K562 (cell line): ENCODE measurements around the gene JMY. TPM values are rescaled to one million over a fixed set of nuclear protein-coding genes. Genes with fewer than 3 reads are reported as not detected.
A peak's percentile ranks its signal among the peaks of the same experiment; 100 is the strongest.

Source experiments
- ATAC-seq: fragments of 200-7000 bp; cut with Tn5 transposase; 3 replicates; pipeline ENCODE4 v1.9.1; 2020; ENCODE audit warnings: moderate library complexity
- Bru-seq: library from RNA; stranded (reverse); fragments of 400-500 nt; gene quantifications from one replicate; lab custom pipeline; 2021; lab: Mats Ljungman, UMichigan
- BruChase-seq, 2 experiments: library from RNA; stranded (reverse); fragments of 400-500 nt; gene quantifications; one replicate each; lab custom pipeline; 2021; lab: Mats Ljungman, UMichigan
- BruUV-seq: library from RNA; stranded (reverse); fragments of 400-500 nt; replicated peaks from 2 replicates; lab custom pipeline; 2021; lab: Mats Ljungman, UMichigan
- CTCF ChIA-PET: fragments of 300-600 bp; formaldehyde crosslinking; extraction: SDS; loops from one replicate; lab custom pipeline; 2021; ENCODE audit warnings: low intra/inter-chr PET ratio; lab: Yijun Ruan, JAX
- POLR2A ChIA-PET: fragments of 300-600, 350-650 bp; sonication (Branson Sonifier 250); formaldehyde crosslinking; extraction: SDS; loops from one replicate; lab custom pipeline; 2021; ENCODE audit warnings: antibody characterized with exemption, inconsistent platforms; lab: Yijun Ruan, JAX
- DNase-seq, 4 experiments: peaks; one replicate each; pipeline versions ENCODE4 v3.0.0 to v3.0.0-alpha.2; 2011 to 2018; ENCODE audit warnings: low spot score in 3 of 4, mixed read lengths in 3 of 4; ENCODE audit errors: extremely low read depth in 1 of 4
- FAIRE-seq: peaks from 2 replicates; lab custom pipeline; 2011; peaks lifted over from hg19 to GRCh38; lab: Jason Lieb, UNC
- H2AFZ ChIP-seq: 2 replicates; pipeline ENCODE4 v1.6.0; 2011; ENCODE audit warnings: low read depth, low read length, control low read depth, inconsistent platforms
- H3K27ac ChIP-seq: fragments of 200-600 bp; 3 replicates; pipeline ENCODE4 v1.8.0; 2011; ENCODE audit warnings: low read depth, mild to moderate bottlenecking, control low read depth, inconsistent platforms, low read length, moderate library complexity, mixed read lengths; ENCODE audit errors: extremely low read depth
- H3K27me3 ChIP-seq, 2 experiments: fragments of 300-600 bp in 1 of 2; 2 replicates in 1 of 2; 3 replicates in 1 of 2; pipeline versions ENCODE4 v1.6.0 to v1.8.0; 2011; ENCODE audit warnings: inconsistent platforms in 2 of 2, low read length in 2 of 2, mild to moderate bottlenecking in 1 of 2, mixed read lengths in 1 of 2, moderate library complexity in 1 of 2; ENCODE audit not compliant: control insufficient read depth in 2 of 2, insufficient read depth in 2 of 2
- H3K36me3 ChIP-seq: fragments of 300-600 bp; 3 replicates; pipeline ENCODE4 v1.8.0; 2011; ENCODE audit warnings: mild to moderate bottlenecking, low read length, inconsistent platforms; ENCODE audit not compliant: control insufficient read depth, insufficient read depth
- H3K4me1 ChIP-seq, 2 experiments: fragments of 200-600 bp in 1 of 2; replicated peaks in 1 of 2; 2 replicates in 1 of 2; 3 replicates in 1 of 2; pipeline versions ENCODE4 v1.5.1 to v1.8.0; 2011; ENCODE audit warnings: inconsistent platforms in 2 of 2, low read length in 2 of 2, mild to moderate bottlenecking in 1 of 2, mixed read lengths in 1 of 2, moderate library complexity in 1 of 2; ENCODE audit not compliant: control insufficient read depth in 2 of 2, insufficient read depth in 2 of 2
- H3K4me2 ChIP-seq: 2 replicates; pipeline ENCODE4 v1.6.1; 2011; ENCODE audit warnings: low read length, control low read depth, inconsistent platforms, mixed read lengths; ENCODE audit not compliant: insufficient read depth
- H3K4me3 ChIP-seq: fragments of 200-600 bp; sonication (generic), shearing (Covaris generic); 2 replicates; pipeline ENCODE4 v1.5.1; 2016; ENCODE audit warnings: control low read depth, inconsistent platforms
- H3K79me2 ChIP-seq: fragments of 200-600 bp; 3 replicates; pipeline ENCODE4 v1.8.0; 2011; ENCODE audit warnings: low read length, inconsistent platforms; ENCODE audit not compliant: control insufficient read depth, insufficient read depth
- H3K9ac ChIP-seq, 2 experiments: 2 replicates each; pipeline versions ENCODE4 v1.6.0 to v1.6.1; 2011; ENCODE audit warnings: low read depth in 2 of 2, low read length in 2 of 2, control low read depth in 1 of 2, inconsistent platforms in 1 of 2, mild to moderate bottlenecking in 1 of 2, mixed read lengths in 1 of 2; ENCODE audit not compliant: insufficient read depth in 1 of 2
- H3K9me1 ChIP-seq: one replicate; pipeline ENCODE4 v1.6.0; 2011; ENCODE audit warnings: inconsistent platforms, mild to moderate bottlenecking, low read length, moderate library complexity; ENCODE audit not compliant: control insufficient read depth, insufficient read depth
- H3K9me3 ChIP-seq: replicated peaks from 2 replicates; pipeline ENCODE4 v1.5.1; 2011; ENCODE audit warnings: low read depth, low read length, inconsistent platforms; ENCODE audit not compliant: control insufficient read depth, insufficient read depth
- H4K20me1 ChIP-seq: replicated peaks from 2 replicates; pipeline ENCODE4 v1.6.1; 2011; ENCODE audit warnings: low read length, inconsistent platforms, mixed read lengths; ENCODE audit not compliant: control insufficient read depth, insufficient read depth
- CBFA2T3 ChIP-seq: fragments of 450-650 bp; IDR thresholded peaks from 2 replicates; pipeline ENCODE4 v1.6.1; 2017
- MAZ ChIP-seq, 2 experiments: fragments of 450-650 bp in 1 of 2; sonication (generic) in 1 of 2; formaldehyde crosslinking; IDR thresholded peaks in 1 of 2; conservative IDR thresholded peaks in 1 of 2; 2 replicates each; pipeline versions ENCODE4 v1.4.0 to v1.5.0; 2020; ENCODE audit warnings: mild to moderate bottlenecking in 1 of 2, missing genetic modification reagents in 1 of 2
- NONO ChIP-seq, 2 experiments: fragments of 200-400 bp in 1 of 2; fragments of 450-650 bp in 1 of 2; formaldehyde crosslinking in 1 of 2; IDR thresholded peaks; 2 replicates each; pipeline ENCODE4 v1.6.1; 2017; ENCODE audit warnings: low read depth in 2 of 2, mild to moderate bottlenecking in 2 of 2, moderate library complexity in 2 of 2, low read length in 1 of 2
- PHTF2 ChIP-seq: fragments of 250-450 bp; sonication (Bioruptor Pico); IDR thresholded peaks from 2 replicates; pipeline ENCODE4 v1.5.0; 2021; ENCODE audit warnings: mild to moderate bottlenecking
- SETDB1 ChIP-seq: IDR thresholded peaks from one replicate; pipeline ENCODE4 v1.6.1; 2012; ENCODE audit warnings: low read length, control low read depth, inconsistent platforms
- SMAD3 ChIP-seq: fragments of 450-650 bp; formaldehyde crosslinking; conservative IDR thresholded peaks from 2 replicates; pipeline ENCODE4 v1.4.0; 2020; ENCODE audit warnings: mild to moderate bottlenecking
- SRSF1 ChIP-seq: fragments of 200-400 bp; formaldehyde crosslinking; IDR thresholded peaks from 2 replicates; pipeline ENCODE4 v1.6.1; 2017; ENCODE audit warnings: mild to moderate bottlenecking, low read depth, low read length, moderate library complexity
- TFAM ChIP-seq: fragments of 250-450 bp; sonication (Bioruptor Pico); conservative IDR thresholded peaks from 2 replicates; pipeline ENCODE4 v1.5.0; 2021; ENCODE audit warnings: mild to moderate bottlenecking, moderate library complexity
- WGBS: fragments of 100-300 bp; shearing (Covaris generic); methylation state at CpG from one replicate; pipeline ENCODE4 v1.1.6; 2016; ENCODE audit warnings: low coverage, mixed read lengths; ENCODE audit not compliant: insufficient coverage; ENCODE audit errors: missing lambda C conversion rate; 5-methylcytosine and 5-hydroxymethylcytosine counted together
- in situ Hi-C: fragments of 300-500 bp; cut with MboI; formaldehyde crosslinking; loops from 4 replicates; pipeline ENCODE4 v1.15.0; 2018; ENCODE audit warnings: inconsistent platforms, mixed read lengths
- intact Hi-C: fragments of 100-400 bp; cut with micrococcal nuclease; formaldehyde crosslinking; loops from 2 replicates; pipeline ENCODE4 v1.14.2; 2022
- long read RNA-seq, 3 experiments: library from polyadenylated mRNA in 2 of 3; library from RNA in 1 of 3; unstranded in 2 of 3; stranded (forward) in 1 of 3; transcript quantifications; one replicate each; pipeline ENCODE4 v2.0.0, GENCODE V29; 2019 to 2022
- polyA minus RNA-seq, 3 experiments: library from RNA; depleted of rRNA, polyadenylated mRNA; stranded (reverse); fragments of >200 nt; gene quantifications; 2 replicates each; pipeline ENCODE4 v1.2.3, GENCODE V29; 2011
- polyA plus RNA-seq, 8 experiments: library from polyadenylated mRNA; depleted of rRNA in 4 of 8; stranded (reverse) in 5 of 8; unstranded in 3 of 8; fragments of >200 nt; fragmentation: Nextera tagmentation in 2 of 8; fragmentation: Illumina TruSeq in 1 of 8; extraction: Ambion mirVana in 2 of 8; extraction: Trizol in 1 of 8; gene quantifications; 2 replicates each; pipeline versions ENCODE4 v1.2.1 to v1.2.3, GENCODE V29; 2011 to 2014; ENCODE audit warnings: inconsistent platforms in 1 of 8, missing spikeins in 1 of 8
- total RNA-seq, 7 experiments: library from RNA; depleted of rRNA in 6 of 7; stranded (reverse); fragments of >200 nt in 6 of 7; fragmentation: Illumina TruSeq in 2 of 7; extraction: Trizol in 2 of 7; gene quantifications; 2 replicates each; pipeline versions ENCODE4 v1.2.1 to v1.2.3, GENCODE V29; 2011 to 2021; ENCODE audit warnings: low replicate concordance in 1 of 7
- TF ChIP-seq, protein P1 (sequence below): fragments of 250-450 bp; sonication (Bioruptor Pico); IDR thresholded peaks from 2 replicates; pipeline ENCODE4 v1.5.0; 2021; ENCODE audit warnings: mild to moderate bottlenecking, borderline replicate concordance

JMY gene, protein sequence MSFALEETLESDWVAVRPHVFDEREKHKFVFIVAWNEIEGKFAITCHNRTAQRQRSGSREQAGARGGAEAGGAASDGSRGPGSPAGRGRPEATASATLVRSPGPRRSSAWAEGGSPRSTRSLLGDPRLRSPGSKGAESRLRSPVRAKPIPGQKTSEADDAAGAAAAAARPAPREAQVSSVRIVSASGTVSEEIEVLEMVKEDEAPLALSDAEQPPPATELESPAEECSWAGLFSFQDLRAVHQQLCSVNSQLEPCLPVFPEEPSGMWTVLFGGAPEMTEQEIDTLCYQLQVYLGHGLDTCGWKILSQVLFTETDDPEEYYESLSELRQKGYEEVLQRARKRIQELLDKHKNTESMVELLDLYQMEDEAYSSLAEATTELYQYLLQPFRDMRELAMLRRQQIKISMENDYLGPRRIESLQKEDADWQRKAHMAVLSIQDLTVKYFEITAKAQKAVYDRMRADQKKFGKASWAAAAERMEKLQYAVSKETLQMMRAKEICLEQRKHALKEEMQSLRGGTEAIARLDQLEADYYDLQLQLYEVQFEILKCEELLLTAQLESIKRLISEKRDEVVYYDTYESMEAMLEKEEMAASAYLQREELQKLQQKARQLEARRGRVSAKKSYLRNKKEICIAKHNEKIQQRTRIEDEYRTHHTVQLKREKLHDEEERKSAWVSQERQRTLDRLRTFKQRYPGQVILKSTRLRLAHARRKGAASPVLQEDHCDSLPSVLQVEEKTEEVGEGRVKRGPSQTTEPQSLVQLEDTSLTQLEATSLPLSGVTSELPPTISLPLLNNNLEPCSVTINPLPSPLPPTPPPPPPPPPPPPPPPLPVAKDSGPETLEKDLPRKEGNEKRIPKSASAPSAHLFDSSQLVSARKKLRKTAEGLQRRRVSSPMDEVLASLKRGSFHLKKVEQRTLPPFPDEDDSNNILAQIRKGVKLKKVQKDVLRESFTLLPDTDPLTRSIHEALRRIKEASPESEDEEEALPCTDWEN
- total RNA-seq (2011; cell fraction: chromatin; rRNA removed; ENCODE audit: low replicate concordance) = 3.2 and 10.4 TPM in 2 replicates
- 2.8 and 3.8 TPM in 2 replicates for total RNA-seq (2011; cell fraction: nucleolus; rRNA removed)
- 5.1 and 7.3 TPM in 2 replicates for total RNA-seq (2011; cell fraction: nucleoplasm; rRNA removed)
- total RNA-seq (2014; rRNA removed) = 4.5 and 4.7 TPM in 2 replicates
- 5.2 and 6.5 TPM in 2 replicates for total RNA-seq (2014; rRNA removed; fragmentation: Illumina TruSeq; extraction: Trizol)
- 2.3 and 2.5 TPM in 2 replicates for total RNA-seq (2015; rRNA removed; fragmentation: Illumina TruSeq; extraction: Trizol)
- total RNA-seq (2021) = 4.6 and 5.5 TPM in 2 replicates
- polyA plus RNA-seq (2011; rRNA removed) = 2.3 and 2.5 TPM in 2 replicates
- polyA plus RNA-seq (2011; cell fraction: cytosol; rRNA removed) = 0.34 and 1.0 TPM in 2 replicates
- polyA plus RNA-seq (2011; cell fraction: nucleus; rRNA removed) = 2.5 and 4.0 TPM in 2 replicates
- polyA plus RNA-seq (2012) = 2.0 and 4.4 TPM in 2 replicates
- polyA plus RNA-seq (2014; fragmentation: Illumina TruSeq; extraction: Trizol) = 3.7 and 3.9 TPM in 2 replicates
- polyA plus RNA-seq (2014; fragmentation: Nextera tagmentation; extraction: Ambion mirVana) = 1 to 10 TPM; 1.1 TPM
- polyA plus RNA-seq (2014; rRNA removed) = 2.8 and 3.9 TPM in 2 replicates
- 4.7 and 6.1 TPM in 2 replicates for polyA minus RNA-seq (2011; rRNA and poly(A)+ RNA removed)
- 2.6 TPM in 2 replicates for polyA minus RNA-seq (2011; cell fraction: cytosol; rRNA and poly(A)+ RNA removed)
- 3.1 and 5.4 TPM in 2 replicates for polyA minus RNA-seq (2011; cell fraction: nucleus; rRNA and poly(A)+ RNA removed)
- percentile 65 among the genes with signal in this experiment for Bru-seq, nascent RNA
- percentile 71 among the genes with signal in this experiment for BruChase-seq, experiment 1, labeled RNA remaining after a 2-hour chase
- BruChase-seq, experiment 2, labeled RNA remaining after a 6-hour chase = percentile 71 among the genes with signal in this experiment
- long read RNA-seq, experiment 1, partial matches to known transcripts = 14 of 18 reads
- long read RNA-seq, experiment 1, other reads (novel, unspliced or antisense) = 4 of 18 reads
- long read RNA-seq, experiment 2, full-length matches to known transcripts = 1 of 2 reads
- long read RNA-seq, experiment 2, partial matches to known transcripts = 0 of 2 reads
- long read RNA-seq, experiment 2, other reads (novel, unspliced or antisense) = 1 of 2 reads
- long read RNA-seq, experiment 3, partial matches to known transcripts = 3 of 3 reads
- long read RNA-seq, experiment 3, other reads (novel, unspliced or antisense) = 0 of 3 reads

DNA sequence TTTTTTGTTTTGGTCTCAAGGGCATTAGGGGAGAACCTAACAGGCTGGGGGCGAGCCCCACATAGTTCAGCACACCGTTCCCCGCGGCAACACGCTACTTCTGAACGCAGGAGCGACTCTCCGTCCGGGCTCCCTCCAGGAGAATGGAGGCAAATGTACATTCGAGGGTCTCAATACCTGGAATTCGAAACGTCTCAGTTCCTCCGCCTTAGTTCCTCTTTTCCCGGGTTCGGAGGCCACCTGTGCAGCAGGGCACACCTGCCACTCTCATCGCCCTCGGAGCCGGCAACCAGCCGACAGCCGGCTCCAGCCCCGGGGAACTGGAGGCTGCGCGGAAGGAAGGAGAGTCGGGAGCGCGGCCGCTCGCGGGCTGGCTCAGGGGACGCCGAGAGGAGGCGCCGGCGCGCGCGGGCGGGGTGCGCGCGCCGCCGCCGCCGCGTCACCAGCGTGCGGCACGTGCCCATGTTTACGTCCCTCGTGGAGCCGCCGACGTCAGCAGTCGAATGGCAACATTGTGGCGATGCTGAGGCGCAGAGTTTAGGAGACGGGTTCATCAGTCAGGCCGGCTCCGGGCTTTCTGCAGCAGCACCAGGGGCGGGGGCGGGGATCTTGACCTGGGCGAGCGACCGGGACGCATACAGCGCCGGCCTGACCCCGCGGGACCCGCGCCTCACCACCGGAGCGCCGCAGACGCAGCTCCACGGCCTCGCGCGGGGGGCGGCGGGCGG lies at the start of gene JMY:
TSS of gene JMY (plus strand) at position 498 of the 728 bp plus-strand sequence. CDS start 520 bp downstream, outside the sequence.
- H3K4me2 ChIP-seq = peak within 1 kb of the TSS; percentile 80
- POLR2A ChIA-PET = interaction anchor here (0.6 to 2.4 kb wide), 5 partner anchors 11 to 242 kb away, joined by 3 to 16 read pairs (median 3); no protein-coding TSS in a partner anchor
- peak; percentile 90 for DNase-seq
- peak in 1 of 2 experiments; percentile 21; a peak in 1 of 4 replicates for TF ChIP-seq NONO (IDR thresholded peaks at IDR 0.05; ENCODE audit: low read depth in 2 of 2, low read length in 1 of 2)
- TF ChIP-seq CBFA2T3 = no peak
- TF ChIP-seq, protein P1, sequence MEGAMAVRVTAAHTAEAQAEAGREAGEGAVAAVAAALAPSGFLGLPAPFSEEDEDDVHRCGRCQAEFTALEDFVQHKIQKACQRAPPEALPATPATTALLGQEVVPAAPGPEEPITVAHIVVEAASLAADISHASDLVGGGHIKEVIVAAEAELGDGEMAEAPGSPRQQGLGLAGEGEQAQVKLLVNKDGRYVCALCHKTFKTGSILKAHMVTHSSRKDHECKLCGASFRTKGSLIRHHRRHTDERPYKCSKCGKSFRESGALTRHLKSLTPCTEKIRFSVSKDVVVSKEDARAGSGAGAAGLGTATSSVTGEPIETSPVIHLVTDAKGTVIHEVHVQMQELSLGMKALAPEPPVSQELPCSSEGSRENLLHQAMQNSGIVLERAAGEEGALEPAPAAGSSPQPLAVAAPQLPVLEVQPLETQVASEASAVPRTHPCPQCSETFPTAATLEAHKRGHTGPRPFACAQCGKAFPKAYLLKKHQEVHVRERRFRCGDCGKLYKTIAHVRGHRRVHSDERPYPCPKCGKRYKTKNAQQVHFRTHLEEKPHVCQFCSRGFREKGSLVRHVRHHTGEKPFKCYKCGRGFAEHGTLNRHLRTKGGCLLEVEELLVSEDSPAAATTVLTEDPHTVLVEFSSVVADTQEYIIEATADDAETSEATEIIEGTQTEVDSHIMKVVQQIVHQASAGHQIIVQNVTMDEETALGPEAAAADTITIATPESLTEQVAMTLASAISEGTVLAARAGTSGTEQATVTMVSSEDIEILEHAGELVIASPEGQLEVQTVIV (CRISPR knock-in tag) = no peak
- peak; percentile 15 to 77; a peak in 2 of 4 replicates for TF ChIP-seq MAZ (CRISPR knock-in tag; conservative IDR thresholded peaks at IDR 0.05 in 1 of 2, IDR thresholded peaks at IDR 0.05 in 1 of 2)
- no peak for TF ChIP-seq PHTF2 (CRISPR knock-in tag)
- no peak for TF ChIP-seq SMAD3
- no peak for TF ChIP-seq SETDB1
- no peak for TF ChIP-seq TFAM (CRISPR knock-in tag)
- no peak for TF ChIP-seq SRSF1

More for the DNA sequence above, at the start of gene JMY:
- no peaks in the 10 kb centered on the region for H3K27me3 ChIP-seq
- ATAC-seq (peak; percentile 81), FAIRE-seq (peak; percentile 60)
- CTCF ChIA-PET = interaction anchor here (0.7 kb wide), 1 partner anchor 350 kb away, joined by 3 read pairs; no protein-coding TSS in a partner anchor
- H3K9me1 ChIP-seq = no peaks in the 10 kb centered on the region
- H3K79me2 ChIP-seq = peaks cover 37% of the 10 kb centered on the region
- peak within 1 kb of the TSS; percentile 52 for H3K4me3 ChIP-seq
- in situ Hi-C loops = no loop called here
- no peaks in the 10 kb centered on the region for H4K20me1 ChIP-seq
- intact Hi-C loops = loop anchor here (5.0 kb wide), 2 partner anchors 103 to 277 kb away; partner anchors contain the start of gene HOMER1
- peaks cover 0 to 20% of the 10 kb centered on the region in 2 experiments; a peak in 3 of 5 replicates for H3K4me1 ChIP-seq
- H3K27ac ChIP-seq = peak within 1 kb of the TSS; percentile 73
- H2AFZ ChIP-seq = peak within 1 kb of the TSS; percentile 94
- no peaks in the 10 kb centered on the region for H3K36me3 ChIP-seq
- no peaks in the 10 kb centered on the region for H3K9me3 ChIP-seq
- H3K9ac ChIP-seq = peak within 1 kb of the TSS; percentile 74 to 94
- WGBS = under 1% methylated on average over 69 of the region's 83 CpGs
- no TSS peak for BruUV-seq
